ENCODE data around the gene PKNOX2. TPM values are rescaled to one million over a fixed set of nuclear protein-coding genes. Genes with fewer than 3 reads are reported as not detected.

PKNOX2 gene
- total RNA-seq, 1 donor from 2014 or later: 0.63 TPM

- no peak for DNase-seq (ENCODE audit: low spot score)
These were observed 186.7 kb downstream of the PKNOX2 start for GRCh38 chr11:125351033-125351867.

GRCh38 chr11:125351868-125352250 is 187.3 kb downstream of the PKNOX2 start:
- ATAC-seq (no peak), DNase-seq (ENCODE audit: low spot score) (no peak)

More at GRCh38 chr11:125351033-125351867, 186.7 kb downstream of the PKNOX2 start:
- no peak for ATAC-seq

GRCh38 chr11:125356797-125357196 is 192.2 kb downstream of the PKNOX2 start:
- DNase-seq (ENCODE audit: low spot score) (no peak), ATAC-seq (no peak)

GRCh38 chr11:125357551-125357950 is 193.0 kb downstream of the PKNOX2 start:
- DNase-seq (ENCODE audit: low spot score) (no peak), ATAC-seq (no peak)

GRCh38 chr11:125358254-125358840 is 193.8 kb downstream of the PKNOX2 start:
- DNase-seq (ENCODE audit: low spot score): no peak
- no peak for ATAC-seq

GRCh38 chr11:125359130-125359529 is 194.6 kb downstream of the PKNOX2 start:
- no peak for DNase-seq (ENCODE audit: low spot score)

GRCh38 chr11:125360066-125360465 is 195.5 kb downstream of the PKNOX2 start:
- no peak for DNase-seq (ENCODE audit: low spot score)
- no peak for ATAC-seq

More at GRCh38 chr11:125359130-125359529, 194.6 kb downstream of the PKNOX2 start:
- no peak for ATAC-seq

GRCh38 chr11:125364121-125364826 is 199.7 kb downstream of the PKNOX2 start:
- ATAC-seq (no peak), DNase-seq (ENCODE audit: low spot score) (no peak)

- ATAC-seq: peak; percentile 64
These were observed 200.8 kb downstream of the PKNOX2 start for GRCh38 chr11:125365196-125365931.

GRCh38 chr11:125367710-125368109 is 203.2 kb downstream of the PKNOX2 start:
- ATAC-seq (no peak), DNase-seq (ENCODE audit: low spot score) (no peak)

More at GRCh38 chr11:125365196-125365931, 200.8 kb downstream of the PKNOX2 start:
- DNase-seq (ENCODE audit: low spot score): no peak

- DNase-seq (ENCODE audit: low spot score) (no peak), ATAC-seq (no peak)
These were observed 204.2 kb downstream of the PKNOX2 start for GRCh38 chr11:125368757-125369156.

GRCh38 chr11:125369808-125370207 is 205.3 kb downstream of the PKNOX2 start:
- ATAC-seq (no peak), DNase-seq (ENCODE audit: low spot score) (no peak)

- ATAC-seq: no peak
These were observed 206.2 kb downstream of the PKNOX2 start for GRCh38 chr11:125370561-125371389.

GRCh38 chr11:125371431-125371935 is 206.9 kb downstream of the PKNOX2 start:
- DNase-seq (ENCODE audit: low spot score): no peak

More at GRCh38 chr11:125370561-125371389, 206.2 kb downstream of the PKNOX2 start:
- no peak for DNase-seq (ENCODE audit: low spot score)

GRCh38 chr11:125372088-125372487 is 207.5 kb downstream of the PKNOX2 start:
- ATAC-seq: no peak
- no peak for DNase-seq (ENCODE audit: low spot score)

More at GRCh38 chr11:125371431-125371935, 206.9 kb downstream of the PKNOX2 start:
- ATAC-seq: no peak

- ATAC-seq: no peak
- DNase-seq (ENCODE audit: low spot score): no peak
These were observed 208.4 kb downstream of the PKNOX2 start for GRCh38 chr11:125372911-125373310.

GRCh38 chr11:125373426-125374391 is 209.2 kb downstream of the PKNOX2 start:
- ATAC-seq (no peak), DNase-seq (ENCODE audit: low spot score) (no peak)

GRCh38 chr11:125374398-125374797 is 209.8 kb downstream of the PKNOX2 start:
- no peak for ATAC-seq
- DNase-seq (ENCODE audit: low spot score): no peak

Measured in left lobe of liver (tissue), 2 donors.